ENCODE results near the gene BICRAL.

- no peak for TF ChIP-seq GABPA (IDR thresholded peaks at IDR 0.05 in 1 of 2, conservative IDR thresholded peaks at IDR 0.05 in 1 of 2)
- TF ChIP-seq, protein P1, sequence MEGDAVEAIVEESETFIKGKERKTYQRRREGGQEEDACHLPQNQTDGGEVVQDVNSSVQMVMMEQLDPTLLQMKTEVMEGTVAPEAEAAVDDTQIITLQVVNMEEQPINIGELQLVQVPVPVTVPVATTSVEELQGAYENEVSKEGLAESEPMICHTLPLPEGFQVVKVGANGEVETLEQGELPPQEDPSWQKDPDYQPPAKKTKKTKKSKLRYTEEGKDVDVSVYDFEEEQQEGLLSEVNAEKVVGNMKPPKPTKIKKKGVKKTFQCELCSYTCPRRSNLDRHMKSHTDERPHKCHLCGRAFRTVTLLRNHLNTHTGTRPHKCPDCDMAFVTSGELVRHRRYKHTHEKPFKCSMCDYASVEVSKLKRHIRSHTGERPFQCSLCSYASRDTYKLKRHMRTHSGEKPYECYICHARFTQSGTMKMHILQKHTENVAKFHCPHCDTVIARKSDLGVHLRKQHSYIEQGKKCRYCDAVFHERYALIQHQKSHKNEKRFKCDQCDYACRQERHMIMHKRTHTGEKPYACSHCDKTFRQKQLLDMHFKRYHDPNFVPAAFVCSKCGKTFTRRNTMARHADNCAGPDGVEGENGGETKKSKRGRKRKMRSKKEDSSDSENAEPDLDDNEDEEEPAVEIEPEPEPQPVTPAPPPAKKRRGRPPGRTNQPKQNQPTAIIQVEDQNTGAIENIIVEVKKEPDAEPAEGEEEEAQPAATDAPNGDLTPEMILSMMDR (IDR thresholded peaks at IDR 0.05; ENCODE audit: low read depth, low read length, missing input control) = no peak
- no peak for TF ChIP-seq FOXA1 (IDR thresholded peaks at IDR 0.05)
- TF ChIP-seq TAF1 (conservative IDR thresholded peaks at IDR 0.05) = no peak
- TF ChIP-seq JUND (IDR thresholded peaks at IDR 0.05) = no peak
Measured at GRCh38 chr6:42761287-42762067, 20.4 kb upstream of the BICRAL start.
